Memory B cell (primary cell): ENCODE results near the gene LCN12.

Experiments used
- ATAC-seq: fragments of 150-1000 bp; cut with Tn5 transposase; 2 replicates; pipeline ENCODE4 v1.10.0; 2021; ENCODE audit warnings: low read depth, mild to moderate bottlenecking, moderate library complexity
- DNase-seq, 2 donors: peaks; one replicate each; pipeline ENCODE4 v3.0.0; 2022; ENCODE audit warnings: low spot score in 2 of 2
- H3K27ac Mint-ChIP-seq: one replicate; pipeline ENCODE4 v1.8.0; 2022; ENCODE audit warnings: mild to moderate bottlenecking, moderate library complexity, mixed read lengths
- H3K27me3 Mint-ChIP-seq: one replicate; pipeline ENCODE4 v1.8.0; 2022; ENCODE audit warnings: mixed read lengths
- H3K36me3 Mint-ChIP-seq: one replicate; pipeline ENCODE4 v1.8.0; 2022; ENCODE audit warnings: mild to moderate bottlenecking, mixed read lengths
- H3K4me1 Mint-ChIP-seq: one replicate; pipeline ENCODE4 v1.8.0; 2022; ENCODE audit warnings: mixed read lengths
- H3K4me3 Mint-ChIP-seq: one replicate; pipeline ENCODE4 v1.8.0; 2022; ENCODE audit warnings: mild to moderate bottlenecking, moderate library complexity, mixed read lengths
- H3K9me3 Mint-ChIP-seq: one replicate; pipeline ENCODE4 v1.8.0; 2022; ENCODE audit warnings: mixed read lengths

LCN12 gene

GRCh38 chr9:136955943-136956335 lies 3.9 kb downstream of the LCN12 start:
- Mint-ChIP-seq H3K27me3 (peaks cover 20% of the 10 kb centered on the region), H3K4me3 (no peak overlapping the region), H3K9me3 (peaks cover 4% of the 10 kb centered on the region), H3K27ac (no peak overlapping the region), H3K36me3 (peaks cover 4% of the 10 kb centered on the region), H3K4me1 (peaks cover 5% of the 10 kb centered on the region)
- ATAC-seq (no peak), DNase-seq (no peak)

- ATAC-seq = no peak
- Mint-ChIP-seq H3K27me3 (peaks cover 20% of the 10 kb centered on the region), H3K27ac (no peak overlapping the region), H3K36me3 (peaks cover 4% of the 10 kb centered on the region), H3K4me1 (peaks cover 5% of the 10 kb centered on the region), H3K4me3 (no peak overlapping the region), H3K9me3 (peaks cover 4% of the 10 kb centered on the region)
- DNase-seq = no peak
These were observed 4.5 kb downstream of the LCN12 start for GRCh38 chr9:136956604-136957003.

- Mint-ChIP-seq H3K4me1 (peaks cover 5% of the 10 kb centered on the region), H3K4me3 (no peak overlapping the region), H3K27me3 (peaks cover 20% of the 10 kb centered on the region), H3K27ac (no peak overlapping the region), H3K36me3 (peaks cover 4% of the 10 kb centered on the region), H3K9me3 (peaks cover 4% of the 10 kb centered on the region)
- DNase-seq (no peak), ATAC-seq (no peak)
These were observed 5.4 kb downstream of the LCN12 start for GRCh38 chr9:136957461-136957860.

GRCh38 chr9:136957901-136958300 lies 5.8 kb downstream of the LCN12 start:
- Mint-ChIP-seq H3K36me3 (peaks cover 4% of the 10 kb centered on the region), H3K27me3 (peaks cover 20% of the 10 kb centered on the region), H3K4me1 (peaks cover 5% of the 10 kb centered on the region), H3K9me3 (peaks cover 4% of the 10 kb centered on the region), H3K27ac (no peak overlapping the region), H3K4me3 (no peak overlapping the region)
- ATAC-seq = no peak
- no peak for DNase-seq

GRCh38 chr9:136958473-136958872 lies 6.4 kb downstream of the LCN12 start:
- Mint-ChIP-seq H3K36me3 (peaks cover 4% of the 10 kb centered on the region), H3K27ac (no peak overlapping the region), H3K4me3 (no peak overlapping the region), H3K9me3 (peaks cover 4% of the 10 kb centered on the region), H3K4me1 (peaks cover 5% of the 10 kb centered on the region), H3K27me3 (peaks cover 20% of the 10 kb centered on the region)
- ATAC-seq (no peak), DNase-seq (no peak)

- Mint-ChIP-seq H3K27me3 (peaks cover 20% of the 10 kb centered on the region), H3K36me3 (peaks cover 4% of the 10 kb centered on the region), H3K4me1 (peaks cover 5% of the 10 kb centered on the region), H3K4me3 (no peak overlapping the region), H3K9me3 (peaks cover 4% of the 10 kb centered on the region), H3K27ac (no peak overlapping the region)
- no peak for ATAC-seq
- no peak for DNase-seq
These were observed 7.1 kb downstream of the LCN12 start for GRCh38 chr9:136958898-136959850.

- ATAC-seq = no peak
- Mint-ChIP-seq H3K36me3 (peaks cover 4% of the 10 kb centered on the region), H3K9me3 (peaks cover 4% of the 10 kb centered on the region), H3K27ac (no peak overlapping the region), H3K27me3 (peaks cover 13% of the 10 kb centered on the region), H3K4me1 (peaks cover 6% of the 10 kb centered on the region), H3K4me3 (no peak overlapping the region)
- no peak for DNase-seq
These were observed 8.3 kb downstream of the LCN12 start for GRCh38 chr9:136960212-136960937.

- H3K36me3 Mint-ChIP-seq = peaks cover 4% of the 10 kb centered on the region
- H3K27me3 Mint-ChIP-seq = peaks cover 17% of the 10 kb centered on the region
- peaks cover 10% of the 10 kb centered on the region for H3K4me1 Mint-ChIP-seq
- peaks cover 4% of the 10 kb centered on the region for H3K9me3 Mint-ChIP-seq
- no peak overlapping the region for H3K27ac Mint-ChIP-seq
- no peak for DNase-seq
- no peak overlapping the region for H3K4me3 Mint-ChIP-seq
- ATAC-seq = no peak
These were observed 8.8 kb downstream of the LCN12 start for GRCh38 chr9:136960938-136961275.

- peaks cover 4% of the 10 kb centered on the region for H3K36me3 Mint-ChIP-seq
- ATAC-seq (no peak), DNase-seq (no peak)
- peaks cover 14% of the 10 kb centered on the region for H3K4me1 Mint-ChIP-seq
- peaks cover 4% of the 10 kb centered on the region for H3K9me3 Mint-ChIP-seq
- H3K4me3 Mint-ChIP-seq = no peak overlapping the region
- H3K27ac Mint-ChIP-seq = no peak overlapping the region
- peaks cover 16% of the 10 kb centered on the region for H3K27me3 Mint-ChIP-seq
These were observed 9.4 kb downstream of the LCN12 start for GRCh38 chr9:136961279-136962065.

- H3K36me3 Mint-ChIP-seq = no peaks in the 10 kb centered on the region
- no peaks in the 10 kb centered on the region for H3K9me3 Mint-ChIP-seq
- no peak overlapping the region for H3K27ac Mint-ChIP-seq
- DNase-seq = no peak
- peaks cover 13% of the 10 kb centered on the region for H3K27me3 Mint-ChIP-seq
- H3K4me3 Mint-ChIP-seq = no peak overlapping the region
- no peak for ATAC-seq
- H3K4me1 Mint-ChIP-seq = peaks cover 11% of the 10 kb centered on the region
These were observed 10.1 kb downstream of the LCN12 start for GRCh38 chr9:136962163-136962562.

- ATAC-seq (no peak), DNase-seq (no peak)
- H3K4me1 Mint-ChIP-seq = peaks cover 11% of the 10 kb centered on the region
- no peaks in the 10 kb centered on the region for H3K9me3 Mint-ChIP-seq
- H3K27me3 Mint-ChIP-seq = peaks cover 13% of the 10 kb centered on the region
- H3K27ac Mint-ChIP-seq = no peak overlapping the region
- no peak overlapping the region for H3K4me3 Mint-ChIP-seq
- no peaks in the 10 kb centered on the region for H3K36me3 Mint-ChIP-seq
These were observed 10.7 kb downstream of the LCN12 start for GRCh38 chr9:136962701-136963248.

GRCh38 chr9:136963341-136963740 lies 11.3 kb downstream of the LCN12 start:
- DNase-seq (no peak), ATAC-seq (no peak)
- no peak overlapping the region for H3K4me3 Mint-ChIP-seq
- peaks cover 11% of the 10 kb centered on the region for H3K4me1 Mint-ChIP-seq
- H3K27me3 Mint-ChIP-seq = peaks cover 14% of the 10 kb centered on the region
- no peaks in the 10 kb centered on the region for H3K9me3 Mint-ChIP-seq
- H3K36me3 Mint-ChIP-seq = no peaks in the 10 kb centered on the region
- H3K27ac Mint-ChIP-seq = no peak overlapping the region

GRCh38 chr9:136963751-136964150 lies 11.7 kb downstream of the LCN12 start:
- DNase-seq (no peak), ATAC-seq (no peak)
- H3K36me3 Mint-ChIP-seq = no peaks in the 10 kb centered on the region
- no peaks in the 10 kb centered on the region for H3K9me3 Mint-ChIP-seq
- H3K4me1 Mint-ChIP-seq = peaks cover 11% of the 10 kb centered on the region
- H3K4me3 Mint-ChIP-seq = no peak overlapping the region
- H3K27me3 Mint-ChIP-seq = peaks cover 11% of the 10 kb centered on the region
- H3K27ac Mint-ChIP-seq = no peak overlapping the region
